Adrenal gland (tissue), 12 donors: Measurements from ENCODE around the gene DLG2. TPM values are rescaled to one million over a fixed set of nuclear protein-coding genes. Genes with fewer than 3 reads are reported as not detected.
"Not testable (repeated sequence)": the region's sequence is repeated elsewhere in the genome, so short reads cannot be mapped to it uniquely, and the experiment has no call there.

Experiments
- DNase-seq, 7 donors: peaks; one replicate each; pipeline ENCODE4 v3.0.0-alpha.2; 2019 to 2020
- H3K27ac ChIP-seq, 5 donors: fragments of 200-600 bp; sonication (generic) in 4 of 5; 1 replicate in 3 of 5; 2 replicates in 2 of 5; pipeline versions ENCODE4 v1.5.1 to v1.8.0; 2016 to 2020; ENCODE audit warnings: mild to moderate bottlenecking in 1 of 5
- H3K27me3 ChIP-seq: fragments of 200-600 bp; 2 replicates; pipeline ENCODE4 v1.8.0; 2021
- H3K36me3 ChIP-seq, 2 donors: fragments of 200-600 bp; replicated peaks in 1 of 2; 1 replicate in 1 of 2; 2 replicates in 1 of 2; pipeline versions ENCODE4 v1.5.1 to v1.8.0; 2018 to 2022
- H3K4me1 ChIP-seq, 2 donors: fragments of 200-600 bp; replicated peaks in 1 of 2; 1 replicate in 1 of 2; 2 replicates in 1 of 2; pipeline versions ENCODE4 v1.5.1 to v1.8.0; 2018 to 2021
- H3K4me3 ChIP-seq, 4 donors: fragments of 200-600 bp; sonication (generic) in 3 of 4; one replicate each; pipeline ENCODE4 v1.5.1; 2016 to 2018
- H3K9me3 ChIP-seq, 3 donors: fragments of 200-600 bp; sonication (generic) in 1 of 3; replicated peaks in 1 of 3; 1 replicate in 2 of 3; 2 replicates in 1 of 3; pipeline versions ENCODE4 v1.5.1 to v1.8.0; 2016 to 2021
- CTCF ChIP-seq, 6 experiments: fragments of 450-650 bp in 4 of 6; fragments of 200-600 bp in 2 of 6; sonication (generic) in 1 of 6; IDR thresholded peaks; 1 replicate in 5 of 6; 2 replicates in 1 of 6; pipeline versions ENCODE4 v1.5.1 to v1.8.0; 2016 to 2021; ENCODE audit warnings: antibody characterized with exemption in 6 of 6, mild to moderate bottlenecking in 2 of 6, moderate library complexity in 1 of 6
- POLR2A ChIP-seq, 2 donors: fragments of 450-650 bp; IDR thresholded peaks; one replicate each; pipeline ENCODE4 v1.6.1; 2017; ENCODE audit warnings: antibody characterized with exemption in 2 of 2, mild to moderate bottlenecking in 2 of 2, moderate library complexity in 1 of 2
- WGBS, 4 donors: extraction: QIAGEN DNeasy Blood & Tissue Kit in 2 of 4; methylation state at CpG; one replicate each; pipeline versions ENCODE4 v1.1.5 to v1.1.7; 2013 to 2017; 5-methylcytosine and 5-hydroxymethylcytosine counted together
- intact Hi-C, 2 donors: fragments of 100-400 bp; cut with DNase I; formaldehyde crosslinking; loops; one replicate each; pipeline versions ENCODE4 v1.14.1 to v1.15.0; 2022 to 2023
- polyA plus RNA-seq, 3 donors: library from polyadenylated mRNA; stranded (reverse); fragments of 200-250 nt in 2 of 3; fragments of 350-450 nt in 1 of 3; fragmentation: Illumina TruSeq in 1 of 3; extraction: RNeasy Lipid Tissue Mini Kit (QIAGEN cat#74804) in 1 of 3; gene quantifications; one replicate each; pipeline ENCODE4 v1.2.3, GENCODE V29; 2013 to 2014
- total RNA-seq, 9 donors: library from RNA; depleted of rRNA in 4 of 9; stranded (reverse); fragments of >200 nt in 4 of 9; fragments of 120-200 nt in 1 of 9; fragmentation: NEBNext Ultra II Directional in 1 of 9; extraction: Animal tissue kit (Norgen Biotek cat#: 25700) in 1 of 9; gene quantifications; one replicate each; pipeline versions ENCODE4 v1.1.0 to v1.2.4, GENCODE V29; 2013 to 2023
- donor health status: healthy with polysubstance abuse.
- donor health status: Bipolar disorder and iron deficiency.
- donor health status: DM: yes; HTN: yes; CAD: no.
- donor health status: DM: no; HTN: no; CAD: no.
- donor health status: DM: no; HTN: no; CAD: no.
- donor health status: DM: yes; HTN: yes; CAD: no.

The DLG2 gene
- total and polyA plus RNA-seq, 12 donors = 8.3 to 101 (median 37.5) TPM

GRCh38 chr11:85346484-85346883 lies 280.7 kb downstream of the DLG2 start:
- H3K27me3 ChIP-seq = no peaks in the 10 kb centered on the region
- no peaks in the 10 kb centered on the region for H3K36me3 ChIP-seq
- no peak for DNase-seq
- H3K27ac ChIP-seq = no peak overlapping the region
- intact Hi-C loops = no loop called here
- TF ChIP-seq CTCF (IDR thresholded peaks at IDR 0.05) = no peak
- TF ChIP-seq POLR2A (IDR thresholded peaks at IDR 0.05) = no peak
- 90 to 92% (median 91%) methylated on average over 6 of the region's 6 CpGs for WGBS, 4 donors
- no peak overlapping the region for H3K4me3 ChIP-seq
- H3K4me1 ChIP-seq = no peaks in the 10 kb centered on the region
- H3K9me3 ChIP-seq = peaks cover 0 to 2% (median 0%) of the 10 kb centered on the region in 3 donors

GRCh38 chr11:85340846-85341245 lies 286.3 kb downstream of the DLG2 start:
- H3K27ac ChIP-seq, DNase-seq, H3K27me3 ChIP-seq, H3K9me3 ChIP-seq, H3K36me3 ChIP-seq, H3K4me1 ChIP-seq, H3K4me3 ChIP-seq, intact Hi-C loops: not testable (repeated sequence)
- WGBS, 4 donors = 72 to 90% (median 85%) methylated on average over 3 of the region's 3 CpGs

GRCh38 chr11:85318573-85318972 lies 308.6 kb downstream of the DLG2 start:
- no peaks in the 10 kb centered on the region for H3K36me3 ChIP-seq
- intact Hi-C loops = no loop called here
- TF ChIP-seq POLR2A (IDR thresholded peaks at IDR 0.05) (no peak), CTCF (IDR thresholded peaks at IDR 0.05) (no peak)
- H3K4me1 ChIP-seq = no peaks in the 10 kb centered on the region
- no peak overlapping the region for H3K27ac ChIP-seq
- 54 to 73% (median 64%) methylated on average over 1 of the region's 1 CpG for WGBS, 4 donors
- no peak overlapping the region for H3K4me3 ChIP-seq
- peaks cover 0 to 4% (median 0%) of the 10 kb centered on the region in 3 donors for H3K9me3 ChIP-seq
- H3K27me3 ChIP-seq = no peaks in the 10 kb centered on the region
- DNase-seq = no peak

GRCh38 chr11:85316967-85317366 lies 310.2 kb downstream of the DLG2 start:
- DNase-seq = peak in 1 of 7 donors; percentile 7
- Histone ChIP-seq H3K4me1 (no peaks in the 10 kb centered on the region), H3K4me3 (no peak overlapping the region), H3K27me3 (no peaks in the 10 kb centered on the region), H3K9me3 (peaks cover 0 to 4% (median 0%) of the 10 kb centered on the region in 3 donors), H3K36me3 (no peaks in the 10 kb centered on the region), H3K27ac (no peak overlapping the region)
- WGBS, 4 donors = 60 to 76% (median 74%) methylated on average over 5 of the region's 5 CpGs
- no peak for TF ChIP-seq CTCF (IDR thresholded peaks at IDR 0.05)
- TF ChIP-seq POLR2A (IDR thresholded peaks at IDR 0.05) = no peak
- intact Hi-C loops = no loop called here

GRCh38 chr11:85313741-85314140 lies 313.4 kb downstream of the DLG2 start:
- Histone ChIP-seq H3K4me1 (no peaks in the 10 kb centered on the region), H3K36me3 (no peaks in the 10 kb centered on the region), H3K4me3 (no peak overlapping the region), H3K27ac (no peak overlapping the region), H3K27me3 (no peaks in the 10 kb centered on the region), H3K9me3 (no peaks in the 10 kb centered on the region)
- intact Hi-C loops = no loop called here
- no peak for DNase-seq
- TF ChIP-seq CTCF (IDR thresholded peaks at IDR 0.05) = no peak
- TF ChIP-seq POLR2A (IDR thresholded peaks at IDR 0.05) = no peak
